Adrenal gland (tissue), 5 donors: ENCODE measurements around the gene GATA6.

Experiments
- POLR2A ChIP-seq, 2 donors: fragments of 450-650 bp; IDR thresholded peaks; one replicate each; pipeline ENCODE4 v1.6.1; 2017; ENCODE audit warnings: antibody characterized with exemption in 2 of 2, mild to moderate bottlenecking in 2 of 2, moderate library complexity in 1 of 2
- TF ChIP-seq, protein P1 (sequence below), 6 experiments: fragments of 450-650 bp in 4 of 6; fragments of 200-600 bp in 2 of 6; sonication (generic) in 1 of 6; IDR thresholded peaks; 1 replicate in 5 of 6; 2 replicates in 1 of 6; pipeline versions ENCODE4 v1.5.1 to v1.8.0; 2016 to 2021; ENCODE audit warnings: antibody characterized with exemption in 6 of 6, mild to moderate bottlenecking in 2 of 6, moderate library complexity in 1 of 6
- donor health status: DM: no; HTN: no; CAD: no.

DNA sequence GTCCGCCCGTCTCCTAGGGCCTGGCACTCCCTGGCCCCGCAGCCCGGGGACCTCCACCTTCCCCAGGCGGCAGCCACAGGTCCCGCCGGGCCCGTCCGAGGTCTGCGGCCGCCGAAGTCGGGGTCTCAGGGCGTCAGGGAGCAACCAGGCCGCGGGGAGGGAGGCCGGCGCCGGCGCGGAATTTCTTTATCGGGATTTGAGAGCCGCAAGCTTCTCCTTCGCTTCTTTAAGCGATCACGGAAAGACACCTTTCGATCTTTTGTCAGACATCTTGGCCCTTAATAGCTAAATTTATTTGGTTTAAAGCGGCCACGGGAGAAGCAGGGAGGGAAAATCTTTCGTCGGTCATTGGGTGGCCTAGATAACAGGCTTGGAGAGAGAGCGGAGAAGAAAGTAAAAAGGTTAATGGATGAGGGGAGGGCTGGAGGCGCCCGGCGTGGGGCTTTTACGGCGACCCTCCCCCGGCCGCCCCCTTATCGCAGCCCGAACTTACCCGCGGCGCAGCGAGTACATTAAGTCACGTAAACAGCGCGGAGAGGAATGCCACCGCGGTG lies 4.3 kb upstream of the GATA6 start:
- TF ChIP-seq, protein P1, sequence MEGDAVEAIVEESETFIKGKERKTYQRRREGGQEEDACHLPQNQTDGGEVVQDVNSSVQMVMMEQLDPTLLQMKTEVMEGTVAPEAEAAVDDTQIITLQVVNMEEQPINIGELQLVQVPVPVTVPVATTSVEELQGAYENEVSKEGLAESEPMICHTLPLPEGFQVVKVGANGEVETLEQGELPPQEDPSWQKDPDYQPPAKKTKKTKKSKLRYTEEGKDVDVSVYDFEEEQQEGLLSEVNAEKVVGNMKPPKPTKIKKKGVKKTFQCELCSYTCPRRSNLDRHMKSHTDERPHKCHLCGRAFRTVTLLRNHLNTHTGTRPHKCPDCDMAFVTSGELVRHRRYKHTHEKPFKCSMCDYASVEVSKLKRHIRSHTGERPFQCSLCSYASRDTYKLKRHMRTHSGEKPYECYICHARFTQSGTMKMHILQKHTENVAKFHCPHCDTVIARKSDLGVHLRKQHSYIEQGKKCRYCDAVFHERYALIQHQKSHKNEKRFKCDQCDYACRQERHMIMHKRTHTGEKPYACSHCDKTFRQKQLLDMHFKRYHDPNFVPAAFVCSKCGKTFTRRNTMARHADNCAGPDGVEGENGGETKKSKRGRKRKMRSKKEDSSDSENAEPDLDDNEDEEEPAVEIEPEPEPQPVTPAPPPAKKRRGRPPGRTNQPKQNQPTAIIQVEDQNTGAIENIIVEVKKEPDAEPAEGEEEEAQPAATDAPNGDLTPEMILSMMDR (IDR thresholded peaks at IDR 0.05) = no peak
- TF ChIP-seq POLR2A (IDR thresholded peaks at IDR 0.05) = no peak
